Middle frontal gyrus (tissue), 1 donor: ENCODE data around the gene BUB1.
"Not testable (repeated sequence)": the region's sequence is repeated elsewhere in the genome, so short reads cannot be mapped to it uniquely, and the experiment has no call there.

Source experiments
- DNase-seq: peaks from one replicate; pipeline ENCODE4 v3.0.0-alpha.2; 2015; ENCODE audit warnings: low spot score; ENCODE audit errors: extremely low spot score

Gene BUB1

DNA sequence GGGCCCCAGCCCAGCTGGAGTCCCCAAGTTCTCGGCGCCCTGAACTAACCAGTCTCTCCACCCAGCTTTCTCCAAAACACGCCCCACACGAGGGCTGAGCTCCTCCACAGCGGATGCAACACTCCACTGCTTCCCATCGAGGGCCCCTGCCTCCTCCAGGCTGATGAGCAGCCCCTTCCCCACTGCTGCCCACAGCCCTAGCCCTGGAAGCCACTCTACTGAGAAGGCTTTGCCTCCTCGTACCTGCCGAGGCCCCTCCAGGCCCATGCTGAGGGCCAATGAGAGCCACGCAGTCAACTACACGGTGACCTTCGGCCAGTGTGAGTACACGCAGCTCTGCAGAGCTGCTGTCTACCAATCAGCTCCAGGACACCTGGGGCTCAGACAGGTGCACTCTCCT lies 72.8 kb downstream of the BUB1 start:
- not testable (repeated sequence) for DNase-seq

DNA sequence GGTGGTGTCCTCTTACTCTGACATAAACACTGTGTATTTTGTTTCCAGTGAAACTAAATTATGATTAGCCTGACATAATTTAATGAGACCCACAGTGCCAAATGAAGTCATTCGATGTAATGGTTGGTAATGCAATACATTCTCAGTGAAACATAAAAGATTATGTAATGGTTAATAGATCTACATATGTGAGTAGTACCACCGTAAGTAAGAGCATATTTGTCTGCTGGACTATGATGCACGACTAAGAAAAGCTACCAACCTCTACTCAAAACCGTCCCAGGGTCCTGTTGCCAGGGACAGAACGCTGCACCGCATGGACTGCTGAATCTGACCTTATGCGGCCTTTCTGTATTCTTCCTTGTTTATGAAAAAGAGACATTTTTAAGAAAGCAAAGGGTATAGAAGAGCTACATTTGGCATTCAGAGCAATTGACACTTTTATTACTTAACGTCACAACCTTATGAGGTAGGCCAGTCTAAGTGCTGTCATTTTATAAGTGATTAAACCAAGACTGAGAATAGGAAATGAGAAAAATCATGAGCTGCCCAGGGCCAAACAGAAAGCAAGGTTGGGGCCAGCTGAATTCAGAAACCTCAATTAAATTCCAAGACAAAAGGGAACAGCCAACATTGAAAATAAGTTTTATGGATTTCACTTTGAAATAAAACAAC lies 73.8 kb downstream of the BUB1 start:
- DNase-seq: not testable (repeated sequence)

DNA sequence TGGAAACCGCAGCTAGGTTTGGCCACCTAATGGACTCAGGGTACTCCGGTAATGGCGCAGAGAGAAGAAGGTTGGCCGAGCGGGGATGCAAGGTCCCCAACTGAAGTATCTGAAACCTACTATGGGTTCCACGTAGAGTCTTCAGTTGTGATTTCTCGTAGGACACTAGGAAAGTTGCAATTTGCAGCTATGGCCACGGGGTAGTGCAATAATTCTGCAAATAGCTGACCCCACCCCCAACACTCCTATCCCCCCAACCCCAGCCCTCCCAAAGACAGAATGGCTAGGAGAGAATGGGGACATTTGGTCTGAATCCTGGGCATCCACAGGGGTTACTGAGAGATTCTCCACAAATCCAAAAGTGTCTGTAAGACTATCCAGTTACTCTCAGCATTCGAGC lies 75.7 kb downstream of the BUB1 start:
- not testable (repeated sequence) for DNase-seq

DNA sequence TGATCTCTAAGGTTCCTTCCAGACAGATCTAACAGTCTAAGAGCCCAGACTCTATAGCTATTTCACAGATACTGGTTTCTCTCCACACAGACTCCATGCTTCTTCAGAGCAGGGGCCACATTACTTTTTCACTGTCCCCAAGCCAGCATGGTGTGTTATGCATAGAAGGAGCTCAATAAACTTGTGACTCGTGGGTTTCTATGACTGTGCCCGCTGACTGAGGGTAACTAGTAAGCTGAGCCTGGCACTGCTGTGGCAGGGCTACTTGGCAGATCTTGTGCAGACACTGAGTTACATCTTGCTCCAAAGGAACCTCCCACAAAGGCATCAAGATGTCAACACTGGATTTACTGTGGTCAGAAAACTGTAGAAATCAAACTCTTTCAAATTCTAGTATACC lies 85.9 kb downstream of the BUB1 start:
- not testable (repeated sequence) for DNase-seq

DNA sequence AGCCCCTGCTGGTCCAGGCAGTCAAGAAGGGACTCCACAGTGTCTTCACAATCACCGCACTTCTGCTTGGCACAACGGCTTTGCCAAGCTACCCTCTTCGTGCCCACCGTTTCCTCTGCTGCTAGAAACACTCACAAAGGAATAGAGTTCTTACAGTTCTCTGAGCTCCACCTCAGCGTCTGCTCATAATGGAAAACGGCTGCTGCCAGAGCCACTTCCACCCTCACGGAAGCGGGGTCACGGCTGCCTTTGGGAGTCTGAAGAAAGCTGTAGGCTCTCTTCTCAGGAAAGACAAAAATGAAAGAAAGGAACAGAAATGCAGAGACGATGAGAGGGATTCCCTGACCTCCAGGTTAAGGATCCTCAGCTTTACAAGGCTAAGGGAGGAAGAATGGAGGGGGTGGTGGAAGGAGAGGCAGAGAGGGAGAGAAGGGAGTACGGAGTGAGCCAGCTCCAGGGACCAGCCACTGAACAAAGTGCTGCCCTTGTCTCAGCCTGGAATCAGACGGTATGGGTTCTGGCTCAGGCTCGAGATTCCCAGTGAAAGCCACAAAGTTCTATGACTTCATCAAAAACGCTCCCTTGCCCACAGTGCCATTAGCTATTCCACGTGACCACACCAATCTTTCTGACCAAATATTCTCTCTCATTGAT lies 88.1 kb downstream of the BUB1 start:
- not testable (repeated sequence) for DNase-seq

DNA sequence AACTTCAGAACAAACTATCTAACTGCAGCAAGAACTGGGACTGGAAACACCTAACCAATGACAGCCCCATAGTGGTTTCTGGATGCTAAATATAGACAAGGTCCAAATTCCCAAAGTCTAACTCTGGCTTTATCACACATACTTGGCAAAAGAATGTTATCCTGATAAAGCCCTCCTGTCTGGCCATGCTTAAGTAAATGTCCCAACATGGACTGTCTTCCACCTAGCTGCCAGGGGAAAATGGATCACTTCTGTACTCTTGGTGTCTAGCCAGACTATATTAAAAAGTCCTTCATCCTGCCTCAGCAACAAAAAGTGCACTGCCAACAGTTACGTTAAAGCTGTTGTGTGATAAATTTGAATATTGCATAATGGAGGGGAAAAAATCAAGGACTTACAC lies 89.3 kb downstream of the BUB1 start:
- not testable (repeated sequence) for DNase-seq
